HG03039 (cell line): ENCODE results near the gene EGFLAM.
"Not testable (repeated sequence)": the region's sequence is repeated elsewhere in the genome, so short reads cannot be mapped to it uniquely, and the experiment has no call there.

Experiments used
- ATAC-seq: cut with Tn5 transposase; IDR thresholded peaks from one replicate; pipeline ENCODE4 v1.9.1; 2021; ENCODE audit warnings: mild to moderate bottlenecking, moderate library complexity; ENCODE audit not compliant: unreplicated experiment

EGFLAM gene

DNA sequence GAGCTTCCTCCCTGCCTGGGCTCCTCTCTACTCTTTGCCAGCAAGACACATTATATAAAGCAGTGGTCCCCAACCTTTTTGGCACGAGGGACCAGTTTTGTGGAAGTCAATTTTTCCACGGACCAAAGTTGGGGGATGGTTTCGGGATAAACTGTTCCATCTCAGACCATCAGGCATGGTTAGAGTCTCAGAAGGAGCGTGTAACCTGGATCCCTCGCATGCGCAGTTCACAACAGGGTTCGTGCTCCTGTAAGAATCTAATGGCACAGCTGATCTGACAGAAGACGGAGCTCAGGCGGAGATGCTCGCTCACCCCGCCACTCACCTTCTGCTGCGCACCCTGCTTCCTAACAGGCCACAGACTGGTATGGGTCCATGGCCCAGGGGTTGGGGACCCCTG lies 155.3 kb downstream of the EGFLAM start:
- no peak for ATAC-seq

DNA sequence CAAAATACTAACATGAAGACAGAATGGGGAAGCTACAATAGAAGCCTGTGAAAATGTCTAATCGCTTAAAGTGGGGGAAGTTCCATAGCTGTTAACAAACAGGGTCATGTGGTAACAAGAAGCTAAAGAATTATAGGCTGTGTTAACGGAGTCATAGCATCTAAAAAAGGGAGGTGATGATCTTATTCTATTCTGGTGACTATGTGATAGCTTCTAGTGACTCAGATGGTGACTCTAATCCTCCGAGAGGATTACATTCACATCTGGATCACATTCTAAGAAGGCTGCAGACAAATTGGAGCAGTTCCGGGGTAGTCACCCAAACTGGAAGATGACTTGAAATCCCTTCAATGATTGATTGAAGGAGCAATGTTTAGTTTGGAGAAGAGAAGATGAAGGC lies 156.0 kb downstream of the EGFLAM start:
- ATAC-seq: no peak

DNA sequence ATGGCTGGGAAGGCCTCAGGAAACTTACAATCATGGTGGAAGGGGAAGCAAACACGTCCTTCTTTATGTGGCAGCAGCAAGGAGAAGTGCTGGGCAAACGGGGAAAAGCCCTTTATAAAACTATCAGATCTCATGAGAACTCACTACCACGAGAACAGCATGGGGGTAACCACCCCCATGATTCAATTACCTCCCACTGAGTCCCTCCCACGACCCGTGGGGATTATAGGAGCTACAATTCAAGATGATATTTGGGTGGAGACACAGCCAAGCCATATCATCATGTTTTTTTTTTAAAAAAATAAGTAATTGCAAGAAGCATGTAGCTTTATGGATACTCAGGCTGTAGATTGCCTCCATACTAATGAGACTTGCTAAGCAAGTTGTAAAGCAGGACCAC lies 157.4 kb downstream of the EGFLAM start:
- not testable (repeated sequence) for ATAC-seq

DNA sequence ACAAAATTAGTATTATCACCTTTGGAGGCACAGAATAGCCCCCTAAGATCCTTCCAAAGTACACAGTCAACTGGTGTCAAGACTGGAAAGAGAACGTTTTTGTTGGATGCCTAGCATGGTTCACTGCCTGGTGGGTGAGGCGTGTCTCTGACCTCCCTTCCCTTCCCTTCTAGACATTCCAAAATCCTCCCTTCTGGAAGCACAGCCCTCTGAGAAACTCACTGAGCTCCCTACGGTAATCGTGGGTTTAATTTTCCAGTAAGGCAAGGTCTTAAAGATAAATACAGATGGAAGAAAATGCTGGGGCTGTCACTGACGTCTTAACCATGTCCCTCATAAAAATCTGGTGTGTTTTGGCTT lies 159.3 kb downstream of the EGFLAM start:
- no peak for ATAC-seq

DNA sequence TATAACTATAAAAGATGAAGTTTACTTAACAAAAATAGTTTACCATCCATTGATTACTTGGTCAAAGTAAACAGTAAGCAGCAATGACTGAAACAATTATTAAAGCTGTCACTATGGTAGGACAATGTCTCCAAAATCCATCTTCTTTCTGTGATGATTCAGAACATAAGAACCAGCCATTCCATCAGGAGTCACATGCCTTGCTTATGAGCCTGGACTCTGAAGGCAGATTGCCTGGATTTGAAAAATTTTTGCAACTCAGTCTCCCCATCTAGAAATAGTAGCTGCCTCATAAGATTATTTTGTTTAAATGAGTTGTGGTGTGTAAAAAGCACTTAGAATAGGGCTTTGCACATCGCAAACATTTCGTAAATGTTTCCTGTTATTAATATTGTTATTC lies 161.9 kb downstream of the EGFLAM start:
- no peak for ATAC-seq

DNA sequence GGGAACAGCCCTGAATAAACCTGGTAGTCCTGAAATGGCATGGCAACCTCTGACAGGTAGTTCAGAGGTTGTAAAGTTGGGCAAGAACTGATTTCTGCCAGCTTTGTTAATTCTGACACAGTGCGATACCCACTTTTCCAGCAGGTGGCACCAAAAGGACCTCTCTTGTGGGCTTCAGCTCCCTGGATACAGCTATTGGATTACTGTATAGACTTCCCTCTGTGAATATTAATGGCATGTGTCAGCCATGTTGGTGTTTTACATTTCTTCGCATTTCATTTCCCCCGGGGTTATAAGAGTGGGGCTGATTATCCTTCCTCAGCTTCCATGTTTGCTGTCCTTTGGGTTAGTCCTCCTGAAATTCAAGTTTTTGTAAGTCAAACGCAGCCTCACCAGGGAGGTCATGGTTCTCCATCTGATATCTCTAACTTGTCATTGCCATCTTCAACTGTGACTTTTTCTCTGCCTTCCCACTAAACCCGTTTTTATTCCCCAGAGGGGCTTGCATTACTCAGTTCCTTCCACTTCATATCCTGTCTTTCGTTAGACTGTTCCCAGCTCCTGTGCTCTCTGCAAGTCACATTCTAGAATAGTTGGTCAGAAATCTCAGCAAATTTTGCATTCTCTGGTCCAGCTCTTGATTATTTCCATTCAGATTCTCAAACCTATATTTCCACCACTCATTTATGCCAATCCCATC lies 162.5 kb downstream of the EGFLAM start:
- ATAC-seq: no peak

DNA sequence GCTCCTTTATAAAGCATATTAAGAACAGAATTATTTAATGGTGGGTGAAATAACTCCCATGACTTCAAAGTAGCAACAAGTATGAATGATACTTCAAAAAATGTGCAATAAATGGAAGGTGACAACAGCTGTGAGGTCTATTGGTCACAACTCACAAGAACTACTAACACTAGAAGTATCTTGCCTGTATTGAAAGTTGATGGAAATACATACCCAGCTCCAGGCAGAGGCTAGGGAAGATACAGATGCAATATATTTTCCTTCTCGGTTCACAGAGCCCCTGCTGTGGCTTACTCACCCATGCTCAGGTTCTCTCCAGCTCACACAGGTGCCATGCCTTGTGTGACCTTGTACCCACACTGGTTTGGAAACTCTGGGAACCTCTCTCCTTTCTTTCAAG lies 164.3 kb downstream of the EGFLAM start:
- ATAC-seq: no peak

DNA sequence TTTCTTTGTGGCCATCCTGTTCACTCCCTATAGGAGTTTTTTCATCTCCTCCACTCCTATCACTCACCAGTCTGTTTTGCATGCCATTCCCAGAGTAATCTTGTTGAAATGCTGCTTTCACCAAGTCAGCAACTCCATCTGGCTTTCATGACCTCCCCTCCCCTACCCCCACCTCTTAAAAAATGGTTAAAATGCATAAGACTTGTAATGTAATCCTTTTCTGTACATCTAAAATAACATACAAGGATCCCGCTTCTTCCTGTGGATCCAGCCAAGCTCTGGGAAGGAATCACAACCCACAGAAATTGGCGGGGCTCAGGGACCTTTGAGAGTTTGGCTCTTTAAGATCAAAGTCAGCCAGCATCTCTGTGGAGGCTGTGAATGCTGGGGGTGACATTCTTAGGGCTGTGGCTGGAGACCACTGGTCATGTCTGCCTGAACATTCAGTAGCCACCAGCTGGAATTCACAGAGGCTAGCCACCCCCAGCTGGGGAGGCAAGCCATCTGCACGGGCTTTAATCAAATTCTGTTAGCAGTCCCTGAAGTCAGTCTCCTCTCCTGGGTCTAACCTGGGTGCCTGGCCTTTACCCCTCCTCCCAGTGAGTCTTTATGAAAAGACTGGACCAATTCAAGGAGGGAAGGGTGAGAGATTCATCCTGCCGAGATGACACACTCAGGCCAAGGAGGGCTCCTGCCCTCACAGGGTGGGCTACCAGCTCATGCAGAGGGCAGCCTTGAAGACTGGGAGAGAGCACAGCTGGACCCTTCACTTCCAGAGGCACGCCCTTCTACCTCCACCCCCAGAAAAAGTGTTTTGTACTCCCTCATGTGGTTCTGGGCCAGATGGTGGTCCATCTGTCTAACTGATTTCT lies 165.2 kb downstream of the EGFLAM start:
- ATAC-seq: no peak

DNA sequence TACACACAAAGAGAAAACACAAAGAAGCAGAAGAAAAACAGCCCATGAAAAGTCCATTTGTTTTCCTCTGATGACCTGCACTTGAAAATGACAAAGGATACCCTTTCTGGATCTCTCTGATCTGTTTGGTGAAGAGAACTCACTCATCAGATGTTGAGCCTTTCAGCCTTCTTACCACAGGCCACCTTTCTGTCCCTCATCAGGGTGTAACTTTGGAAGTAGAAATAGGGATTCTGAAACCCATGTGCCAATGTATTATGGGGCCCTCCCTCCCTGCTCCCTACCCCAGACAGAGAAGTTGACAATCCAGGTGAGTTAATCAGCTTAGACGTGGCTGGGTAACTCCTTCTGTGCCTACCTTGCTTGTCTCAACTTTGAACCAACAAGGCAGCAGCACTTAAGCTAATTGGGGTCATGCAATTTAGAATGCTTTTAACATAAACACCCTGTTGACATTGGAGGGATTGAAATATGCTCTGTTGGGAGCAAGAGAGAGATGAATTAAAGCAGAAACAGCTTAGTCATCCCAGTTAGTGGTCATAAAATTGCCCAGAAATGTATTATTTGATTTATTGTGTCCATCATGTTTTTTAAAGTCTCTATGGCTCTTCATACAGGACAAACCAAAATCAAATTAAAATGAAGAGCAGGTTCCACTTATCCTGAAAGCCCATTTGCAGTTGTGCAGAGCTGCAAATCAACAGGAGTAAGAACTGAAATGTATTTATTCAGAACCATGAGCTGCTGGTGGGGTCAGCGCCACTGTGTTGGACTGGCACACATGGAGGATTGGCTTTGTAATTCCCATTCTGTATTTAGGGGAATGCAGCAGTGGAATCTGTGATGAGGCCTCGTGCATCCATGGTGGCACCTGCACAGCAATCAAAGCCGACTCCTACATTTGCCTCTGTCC lies 166.0 kb downstream of the EGFLAM start:
- no peak for ATAC-seq

DNA sequence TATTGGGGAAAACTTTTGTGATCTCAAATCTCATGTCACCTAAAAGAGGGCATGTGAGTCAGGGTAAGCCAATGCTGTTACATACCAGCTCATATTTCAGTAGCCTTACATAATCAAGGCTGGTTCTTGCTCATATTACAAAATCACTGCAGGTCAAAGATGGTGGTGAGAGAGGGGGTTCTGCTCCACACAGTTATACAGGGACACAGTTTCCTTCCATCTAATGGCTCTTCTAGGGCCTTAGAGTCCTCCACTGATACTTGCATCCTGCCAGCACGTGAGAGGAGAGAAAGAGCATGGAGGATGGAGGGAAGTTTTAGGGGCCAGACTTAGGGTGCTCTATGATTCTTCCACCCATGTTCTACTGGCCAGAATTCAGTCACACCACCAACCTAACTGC lies 168.1 kb downstream of the EGFLAM start:
- no peak for ATAC-seq

DNA sequence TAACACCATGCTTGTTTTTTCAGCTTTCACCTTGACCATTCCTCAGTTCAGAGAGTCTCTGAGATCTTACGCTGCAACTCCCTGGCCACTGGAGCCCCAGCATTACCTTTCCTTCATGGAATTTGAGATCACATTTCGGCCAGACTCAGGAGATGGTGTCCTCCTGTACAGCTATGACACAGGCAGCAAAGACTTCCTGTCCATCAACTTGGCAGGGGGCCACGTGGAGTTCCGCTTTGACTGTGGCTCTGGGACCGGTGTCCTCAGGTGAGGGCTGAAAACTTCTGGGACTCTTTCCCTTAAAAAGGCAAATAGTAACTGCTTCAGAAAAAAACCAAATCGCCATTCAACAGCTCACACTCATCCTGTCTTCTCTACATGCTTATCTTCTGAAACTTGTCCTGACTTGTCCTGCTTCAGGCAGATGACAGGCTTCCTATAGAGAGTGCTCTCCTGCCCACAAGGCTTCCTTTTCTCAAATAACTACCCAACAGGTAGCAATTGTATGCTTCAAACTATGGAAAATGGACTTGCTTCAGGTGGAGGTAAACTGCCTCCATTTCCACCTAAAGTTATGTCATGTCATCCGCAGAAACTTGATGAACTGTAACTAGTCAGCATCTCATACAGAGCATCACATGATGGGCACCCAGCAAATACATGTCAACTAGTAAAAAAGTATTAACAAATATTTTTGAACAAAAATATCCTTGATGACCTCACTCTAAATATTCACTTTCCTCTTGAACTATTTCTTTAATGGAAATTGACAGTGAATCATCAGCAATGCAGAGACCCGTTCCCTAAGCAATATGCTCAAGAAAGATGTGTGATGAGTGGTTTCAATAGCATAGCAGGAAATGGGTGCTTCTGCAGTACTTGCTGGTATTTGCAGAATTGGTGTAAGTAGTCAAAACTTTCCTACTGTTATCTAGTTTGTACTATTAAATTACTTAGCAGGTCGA lies 168.9 kb downstream of the EGFLAM start:
- no peak for ATAC-seq

DNA sequence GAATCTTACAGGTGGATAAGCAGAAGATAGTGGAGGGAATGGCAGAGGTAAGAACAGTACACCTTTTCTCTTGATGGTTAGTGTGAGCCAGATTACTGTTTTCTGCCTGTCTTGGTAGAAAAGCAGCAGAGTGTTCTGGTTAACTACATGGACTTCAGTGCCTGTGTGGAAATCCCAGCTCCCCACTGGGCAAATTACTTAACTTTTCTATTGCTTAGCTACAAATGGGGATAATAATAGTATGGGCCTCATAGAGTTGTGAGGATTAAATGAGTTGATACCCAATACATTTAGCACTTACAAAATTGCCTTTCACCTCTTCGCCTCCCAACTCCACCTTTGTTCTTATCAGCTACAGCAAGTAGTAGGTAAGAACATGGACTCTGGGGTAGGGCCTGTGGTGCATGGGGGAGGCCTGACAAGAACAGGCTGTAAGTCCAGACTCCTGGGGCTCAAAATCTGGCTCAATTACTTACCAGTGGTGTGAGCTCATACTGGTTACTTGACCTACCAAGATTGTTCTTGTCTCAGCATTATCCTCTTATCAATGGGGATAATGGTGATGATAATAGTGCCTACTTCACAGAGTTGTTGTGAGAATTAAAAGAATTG lies 173.0 kb downstream of the EGFLAM start:
- no peak for ATAC-seq

DNA sequence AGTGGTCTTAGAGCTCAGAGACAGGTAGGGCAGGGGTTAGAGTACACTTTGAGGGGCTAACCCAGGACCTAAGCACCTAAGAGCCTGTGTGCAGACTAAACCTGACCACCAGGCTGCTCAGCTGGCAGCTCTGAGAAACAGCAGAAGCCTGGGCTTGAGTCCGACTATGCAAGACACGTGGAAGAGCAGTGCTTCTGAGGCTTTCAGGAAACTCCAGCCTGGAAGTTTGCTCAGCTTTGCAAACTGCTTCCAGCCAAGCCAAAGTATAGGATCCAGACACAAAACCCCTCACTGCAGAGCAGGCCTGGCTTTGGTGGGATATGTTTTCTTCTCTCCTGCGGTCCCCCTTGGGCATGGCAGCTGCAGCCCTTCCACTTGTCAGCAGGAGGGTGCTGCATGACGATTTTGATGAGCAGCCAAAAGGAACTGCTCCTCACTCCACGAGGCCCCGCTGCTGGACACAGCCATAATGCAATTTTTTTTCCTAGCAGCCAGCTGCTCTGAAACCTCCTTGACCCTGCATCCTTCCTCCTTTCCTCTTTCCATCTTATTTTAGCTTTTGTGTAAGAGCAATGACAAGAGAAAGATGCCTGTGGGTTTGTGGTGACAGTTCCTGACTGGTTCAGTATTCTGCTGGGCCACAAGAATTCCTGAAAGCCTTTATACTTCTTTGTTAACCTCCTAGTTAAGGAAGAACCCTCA lies 175.0 kb downstream of the EGFLAM start:
- no peak for ATAC-seq

DNA sequence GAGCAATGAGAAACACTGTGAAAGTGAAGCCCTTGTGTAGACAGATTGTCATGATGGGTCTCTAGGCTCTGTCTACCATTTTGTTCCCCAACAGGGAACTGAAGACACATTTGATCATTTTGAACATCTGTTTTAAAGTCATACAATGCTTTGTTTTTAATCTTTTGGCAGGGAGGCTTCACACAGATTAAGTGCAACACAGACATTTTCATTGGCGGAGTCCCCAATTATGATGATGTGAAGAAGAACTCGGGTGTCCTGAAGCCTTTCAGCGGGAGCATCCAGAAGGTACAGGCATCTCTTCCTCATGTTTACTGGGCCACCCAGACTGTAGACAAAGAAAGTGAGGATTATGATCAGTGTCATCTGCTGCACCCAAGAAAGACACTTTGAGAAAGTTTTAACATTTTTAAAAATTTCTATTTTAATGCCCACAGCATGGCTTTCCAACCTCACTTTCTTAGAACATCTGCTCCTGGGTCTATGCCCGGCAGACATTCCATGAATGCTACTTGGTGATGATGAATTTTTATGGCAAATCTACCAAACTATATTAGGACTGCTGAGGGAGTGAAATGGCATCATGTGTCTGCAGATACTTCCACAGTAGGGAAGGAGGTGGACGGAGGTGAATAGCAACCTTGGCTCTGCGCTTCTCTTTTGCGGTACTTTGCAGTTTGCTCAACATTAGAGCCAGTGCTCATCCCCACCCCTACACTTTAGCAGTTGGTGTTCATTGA lies 176.8 kb downstream of the EGFLAM start:
- no peak for ATAC-seq

DNA sequence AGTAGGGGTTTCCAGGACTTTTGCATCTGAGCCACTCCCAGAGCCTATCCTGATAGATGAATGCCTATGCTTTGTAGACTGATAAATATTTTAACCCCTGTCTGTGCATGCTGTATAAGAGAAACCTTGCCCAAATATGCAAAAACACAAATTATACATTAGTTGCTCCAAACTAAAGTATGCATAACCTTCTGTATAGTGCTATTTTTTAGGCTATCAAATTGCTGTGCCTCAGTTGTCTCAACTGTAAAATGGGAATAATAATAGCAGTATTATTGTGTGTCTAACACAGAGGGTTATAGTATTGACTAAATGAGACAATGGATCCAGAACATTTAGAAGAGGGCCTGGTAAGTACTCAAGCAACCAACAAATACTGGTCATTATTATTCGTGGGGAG lies 180.4 kb downstream of the EGFLAM start:
- no peak for ATAC-seq

DNA sequence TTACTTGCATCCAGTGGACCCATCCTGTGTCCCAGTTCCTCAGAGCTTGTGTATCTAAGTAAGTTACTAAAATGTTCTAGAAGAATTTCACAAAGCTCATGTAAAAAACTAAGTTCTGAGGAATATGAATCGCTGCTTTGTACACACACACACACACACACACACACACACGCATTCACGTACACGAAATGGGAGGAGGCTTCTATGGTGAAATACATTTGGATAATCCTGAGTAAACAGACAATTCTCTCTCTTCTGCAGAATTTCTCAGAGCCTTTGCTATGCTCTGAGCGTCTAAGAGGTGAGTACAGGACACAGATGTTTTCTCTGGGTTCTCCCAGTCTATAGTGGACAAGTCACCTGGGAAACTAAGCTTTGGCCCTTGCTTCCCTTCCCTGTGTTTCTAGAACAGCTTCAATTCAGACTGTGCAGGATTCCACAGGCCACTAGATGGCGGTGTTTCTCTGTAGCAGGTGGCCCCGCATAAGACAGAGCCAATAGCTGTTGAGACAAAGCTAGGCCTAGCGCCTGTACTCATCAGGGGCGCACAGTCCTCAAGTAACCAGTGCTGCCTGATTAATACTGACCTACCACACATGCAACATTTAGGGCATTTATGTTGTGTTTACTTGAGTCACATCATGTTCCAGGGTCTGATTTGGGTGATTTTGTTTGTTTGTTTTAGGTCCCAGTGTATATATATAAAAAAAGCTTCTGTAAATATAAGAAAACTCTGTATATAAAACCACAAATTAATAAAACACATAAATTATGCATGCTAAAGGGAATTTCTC lies 183.3 kb downstream of the EGFLAM start:
- ATAC-seq: peak; percentile 98

DNA sequence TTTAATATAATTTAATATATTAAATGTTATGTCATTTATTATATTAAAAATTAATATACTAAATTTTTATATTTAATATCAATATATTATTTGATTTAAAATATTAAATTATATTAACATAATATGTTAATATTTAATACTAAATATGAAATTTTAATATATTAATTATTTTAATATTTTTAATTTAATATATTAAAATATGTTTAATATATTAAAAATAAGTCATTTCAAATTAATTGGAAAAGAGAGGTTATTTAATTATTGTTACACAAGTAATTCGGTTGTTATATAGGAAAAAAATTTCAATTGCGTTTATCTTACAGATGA lies 183.9 kb downstream of the EGFLAM start:
- no peak for ATAC-seq

DNA sequence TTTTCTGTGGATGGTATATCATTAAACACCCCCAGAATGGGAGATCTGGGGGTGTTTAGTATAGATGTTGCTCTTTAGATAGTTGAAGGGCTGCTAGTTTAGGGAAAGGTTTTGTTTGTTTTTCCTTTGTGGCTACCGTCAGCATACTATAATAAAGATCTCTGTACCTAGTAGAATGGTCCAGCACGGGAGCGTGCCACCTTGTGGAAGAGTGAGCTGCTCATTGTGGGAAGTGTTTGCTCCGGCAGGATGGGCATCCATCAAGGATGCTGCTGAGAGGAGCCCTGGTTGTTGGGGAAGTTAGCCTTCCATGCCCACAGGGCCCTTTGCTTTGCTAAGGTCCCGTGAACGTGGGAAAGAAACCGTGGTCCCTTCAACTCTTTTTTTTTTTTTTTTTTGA lies 185.0 kb downstream of the EGFLAM start:
- ATAC-seq: no peak
